GM18517 (cell line): ENCODE results near the gene TSPAN6.

Source experiments
- ATAC-seq: cut with Tn5 transposase; IDR thresholded peaks from one replicate; pipeline ENCODE4 v1.9.1; 2021; ENCODE audit warnings: mild to moderate bottlenecking, moderate library complexity; ENCODE audit not compliant: unreplicated experiment

TSPAN6 gene

DNA sequence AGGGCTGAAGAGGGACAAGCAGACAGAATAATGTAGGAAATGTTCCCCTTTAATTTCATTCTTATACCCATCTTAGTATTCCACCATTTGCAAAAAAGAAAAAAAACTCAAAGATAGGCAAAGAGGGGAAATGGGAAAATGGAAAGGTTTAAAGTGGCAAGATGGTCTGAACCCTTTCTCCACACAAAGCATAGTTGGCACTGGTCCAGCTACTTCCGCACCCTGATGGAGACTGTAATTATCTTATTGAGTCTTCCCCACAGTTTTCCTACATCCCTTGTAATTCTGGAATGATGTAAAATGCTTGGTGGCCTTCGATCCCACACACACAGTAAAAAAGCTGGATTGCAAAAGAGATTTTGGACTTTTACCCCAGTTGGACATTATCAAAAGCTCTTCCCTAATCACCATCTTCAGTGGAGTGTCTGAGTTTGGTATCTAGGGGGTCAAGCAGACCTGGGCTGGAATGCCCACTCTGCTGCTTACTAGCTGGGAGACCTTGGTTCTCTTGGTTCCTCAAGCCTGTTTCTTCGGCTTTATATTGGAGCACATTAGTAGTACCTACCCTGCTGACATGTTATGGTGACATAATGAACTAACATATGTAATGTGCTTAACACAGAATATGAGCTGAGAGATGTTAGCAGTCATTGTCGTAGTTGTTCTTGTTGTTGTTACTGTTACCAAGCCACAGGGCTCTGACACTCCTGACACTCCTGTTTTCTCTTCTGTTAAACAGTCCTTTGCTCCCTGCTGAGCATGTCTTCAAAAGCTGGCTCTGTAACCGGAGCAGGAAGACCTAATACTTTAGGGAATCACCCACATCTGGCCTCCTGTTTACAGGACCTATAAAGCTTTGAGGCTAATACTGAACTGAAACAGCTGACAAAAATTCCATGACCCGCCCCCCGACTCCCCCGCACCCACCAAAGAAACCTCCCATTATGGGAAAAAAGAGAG is 12.1 kb upstream of the TSPAN6 start:
- ATAC-seq = no peak

DNA sequence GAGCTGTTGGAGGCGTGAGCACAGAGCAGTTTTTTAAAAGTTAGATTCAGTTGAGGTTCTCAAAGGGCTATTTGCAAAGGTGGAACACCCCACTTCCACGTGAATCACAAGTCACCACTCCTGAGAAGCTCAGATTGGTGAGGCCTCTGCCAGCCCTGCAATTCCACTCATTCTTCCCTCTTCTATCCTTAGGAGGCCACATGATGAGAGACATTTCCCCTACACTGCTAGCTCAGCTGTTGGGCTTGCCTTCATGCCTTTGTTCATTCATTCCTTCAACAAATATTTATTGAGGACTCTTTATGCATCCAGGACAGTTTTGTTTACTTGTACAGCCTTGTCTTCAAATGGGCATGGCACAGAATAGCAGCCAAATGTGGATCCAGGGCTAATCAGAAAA is 11.1 kb upstream of the TSPAN6 start:
- ATAC-seq = no peak

DNA sequence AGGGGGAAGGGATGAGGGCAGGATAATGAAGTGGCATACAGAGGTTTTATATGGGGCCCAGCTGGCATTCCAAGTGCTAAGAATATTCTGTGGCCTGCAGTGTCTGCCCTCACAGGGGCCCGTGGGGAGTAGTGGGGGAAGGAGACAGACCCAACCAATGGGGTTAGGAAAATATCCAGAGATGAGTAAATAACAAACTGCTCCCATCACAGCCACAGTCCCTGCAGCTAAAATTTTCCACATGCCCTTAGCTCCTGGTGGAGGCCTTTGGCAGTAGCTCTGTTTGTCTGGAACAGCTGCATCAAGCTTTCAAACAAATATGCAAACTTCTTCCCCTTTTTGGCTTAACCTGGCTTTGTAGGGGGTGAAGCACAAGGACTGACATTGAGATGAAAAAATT is 10.5 kb upstream of the TSPAN6 start:
- ATAC-seq = no peak

DNA sequence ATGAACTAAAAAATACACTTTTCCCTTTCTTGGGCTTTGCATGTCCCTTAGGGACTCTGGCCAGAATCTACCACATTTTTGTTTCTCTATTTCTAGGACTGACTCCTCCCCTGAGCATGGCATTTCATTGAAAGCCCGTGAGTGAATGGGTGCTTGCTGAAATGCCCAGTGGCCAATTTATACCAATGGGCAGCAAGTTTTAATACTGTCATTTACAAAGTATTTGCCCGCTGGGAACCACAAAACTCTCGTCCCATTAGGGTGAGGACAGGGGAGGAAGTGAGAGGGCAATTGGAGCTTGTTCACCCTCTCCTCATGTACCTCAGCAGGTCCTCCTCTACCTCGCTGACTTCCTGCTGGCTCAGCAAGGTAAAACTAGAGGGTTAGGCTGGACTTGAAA is 8.5 kb upstream of the TSPAN6 start:
- no peak for ATAC-seq

DNA sequence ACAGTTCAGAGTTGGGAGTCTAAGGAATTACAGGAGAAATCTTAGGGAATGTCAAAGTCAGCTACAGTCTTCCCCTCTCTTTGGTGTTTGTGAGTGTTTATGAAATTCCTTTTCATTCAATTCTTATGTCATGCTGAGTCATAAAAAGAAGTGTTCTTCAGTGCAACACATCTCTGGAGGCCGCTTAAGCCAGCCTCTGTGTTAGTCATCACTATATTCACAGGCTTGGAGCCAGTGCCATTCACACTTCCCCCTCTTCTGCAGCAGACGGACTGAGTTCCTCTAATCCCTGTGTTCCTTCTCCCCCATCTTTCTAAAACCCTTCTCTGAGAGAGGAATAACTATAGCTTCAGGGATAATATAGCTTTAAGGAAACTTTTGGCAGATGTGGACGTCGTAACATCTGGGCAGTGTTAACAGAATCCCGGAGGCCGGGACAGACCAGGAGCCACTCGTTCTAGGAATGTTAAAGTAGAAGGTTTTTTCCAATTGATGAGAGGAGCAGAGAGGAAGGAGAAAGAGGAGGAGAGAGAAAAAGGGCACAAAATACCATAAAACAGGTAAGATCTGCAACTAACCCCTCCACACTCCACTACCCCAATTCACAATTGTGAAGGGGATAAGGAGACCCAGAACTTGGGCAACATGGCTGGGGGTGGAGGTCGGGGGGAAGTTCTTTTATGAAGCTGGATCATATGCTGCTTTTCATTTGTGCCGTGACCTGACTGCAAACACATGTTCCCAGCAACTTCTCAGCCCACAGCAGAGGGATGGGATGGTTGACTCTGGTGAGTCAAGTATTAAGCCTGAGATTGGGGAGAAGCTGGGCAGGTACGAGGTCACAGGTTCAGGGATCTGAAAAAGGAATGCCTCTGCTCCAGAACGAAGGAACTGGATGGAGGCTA is 7.6 kb upstream of the TSPAN6 start, which contains the start of gene SRPX2:
Gene SRPX2 (plus strand): TSS at position 244 of the 905 bp plus-strand sequence. CDS start 2,124 bp downstream, outside the sequence.
- no peak for ATAC-seq

DNA sequence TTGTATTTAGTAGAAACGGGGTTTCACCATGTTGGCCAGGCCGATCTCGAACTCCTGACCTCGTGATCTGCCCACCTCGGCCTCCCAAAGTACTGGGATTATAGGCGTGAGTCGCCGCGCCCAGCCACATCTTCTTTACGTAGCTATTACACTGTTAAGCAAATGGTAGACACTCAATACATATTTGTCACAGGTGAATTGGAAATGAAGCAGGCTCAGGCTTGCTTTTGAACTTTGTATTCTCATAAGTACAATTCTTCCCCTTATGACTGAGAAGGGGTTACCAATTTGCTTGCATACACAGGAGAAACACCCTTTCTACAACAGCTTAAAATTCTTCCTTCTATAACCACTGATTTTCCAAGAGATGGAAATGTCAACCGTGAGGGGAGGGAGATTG is 6.6 kb upstream of the TSPAN6 start:
- no peak for ATAC-seq

DNA sequence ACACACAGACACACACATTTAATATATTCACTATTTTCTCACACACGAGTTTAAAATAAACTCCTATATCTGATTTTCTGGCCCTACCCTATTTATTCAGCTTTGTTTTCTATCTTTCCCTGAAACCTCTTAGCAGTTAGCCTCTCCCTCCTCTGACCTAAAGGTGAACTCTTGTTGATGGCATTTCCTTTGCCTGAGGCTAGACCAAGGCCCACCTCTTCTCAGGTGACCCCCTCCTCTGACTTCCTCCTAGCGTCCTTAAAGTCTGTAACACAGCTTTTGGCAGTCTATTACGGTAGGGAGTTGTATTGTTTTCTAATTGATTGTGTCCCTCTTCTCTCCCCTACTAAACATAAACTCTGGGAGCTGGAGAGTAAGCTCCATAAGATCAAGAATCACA is 5.7 kb upstream of the TSPAN6 start:
- no peak for ATAC-seq

DNA sequence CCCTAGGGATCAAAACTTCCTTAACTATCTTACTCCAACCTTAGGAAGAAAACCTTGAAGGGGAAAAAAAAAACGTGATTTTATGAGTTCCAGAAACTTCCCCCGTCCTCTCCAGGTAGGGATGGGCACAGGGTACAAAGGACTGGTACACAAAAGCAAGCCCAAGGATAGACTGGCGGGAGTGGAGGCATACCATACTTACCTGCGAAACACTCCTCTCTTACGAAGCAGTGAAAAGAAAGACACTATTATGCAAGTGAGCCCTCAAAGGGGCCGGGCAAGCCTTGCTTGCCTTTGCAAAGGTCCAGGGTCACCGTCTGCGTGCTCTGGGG is 651 bp downstream of the TSPAN6 start:
- no peak for ATAC-seq

DNA sequence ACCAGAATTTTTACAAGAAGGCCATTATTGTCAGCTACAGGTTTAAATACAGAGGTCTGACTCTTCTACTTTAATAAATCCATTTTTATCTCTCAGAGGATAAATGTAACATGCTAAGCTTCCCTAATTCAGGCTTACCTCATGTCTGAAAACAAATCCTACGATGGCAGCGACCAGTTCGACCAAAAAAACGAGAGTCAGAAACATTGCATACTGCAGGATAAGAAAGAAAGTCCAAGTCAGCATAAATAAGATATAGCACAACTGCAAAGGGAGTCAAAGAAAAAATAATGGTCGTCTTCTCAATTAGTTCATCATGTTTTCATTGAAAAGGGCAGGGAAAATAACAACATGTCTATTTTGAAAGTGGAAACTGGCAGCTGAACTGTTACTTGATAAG is 1.6 kb downstream of the TSPAN6 start:
- ATAC-seq = no peak

DNA sequence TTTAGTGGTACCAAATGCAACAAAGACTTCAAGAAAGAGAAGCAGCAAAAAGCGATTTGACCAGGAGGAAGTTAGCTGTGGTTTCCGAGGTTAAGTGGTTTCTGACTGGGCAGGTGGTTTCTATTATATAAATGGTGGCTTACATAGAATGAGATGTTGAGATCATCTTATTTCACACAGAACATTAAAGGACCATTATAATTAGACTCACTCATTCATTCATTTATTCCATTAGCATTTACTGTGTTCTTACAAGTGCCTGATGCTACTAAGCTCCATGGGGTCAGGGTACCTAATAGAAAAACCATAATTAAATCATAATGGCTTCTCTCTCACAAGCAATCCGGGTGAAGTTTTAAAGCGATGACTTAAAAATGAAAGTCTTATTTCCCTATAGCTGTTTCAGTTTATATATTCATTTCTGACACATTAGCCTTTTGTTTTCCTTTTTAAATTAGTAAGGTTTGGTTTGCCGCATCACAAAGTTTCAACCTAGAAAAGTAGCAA is 10.6 kb downstream of the TSPAN6 start:
- ATAC-seq = peak; percentile 97

DNA sequence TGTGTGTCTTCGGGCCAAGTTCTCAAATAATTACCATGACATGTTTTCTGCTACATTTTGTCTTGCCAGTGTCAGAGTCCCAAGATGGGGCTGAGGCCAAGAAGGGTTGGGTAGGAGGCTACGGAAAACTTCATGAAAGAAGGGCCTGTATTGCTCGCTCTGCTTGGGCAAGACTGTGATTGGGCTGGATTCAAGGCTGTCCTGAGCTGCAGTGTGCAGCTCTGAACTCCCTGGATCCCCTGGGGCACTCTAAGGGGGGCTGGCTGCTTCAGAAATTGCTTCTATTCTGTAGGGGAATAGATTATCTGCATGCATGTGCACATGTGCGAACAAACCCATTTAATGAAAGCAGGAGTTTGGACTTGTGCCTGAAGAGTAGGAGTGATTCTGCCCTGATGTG is 13.6 kb downstream of the TSPAN6 start:
- no peak for ATAC-seq

DNA sequence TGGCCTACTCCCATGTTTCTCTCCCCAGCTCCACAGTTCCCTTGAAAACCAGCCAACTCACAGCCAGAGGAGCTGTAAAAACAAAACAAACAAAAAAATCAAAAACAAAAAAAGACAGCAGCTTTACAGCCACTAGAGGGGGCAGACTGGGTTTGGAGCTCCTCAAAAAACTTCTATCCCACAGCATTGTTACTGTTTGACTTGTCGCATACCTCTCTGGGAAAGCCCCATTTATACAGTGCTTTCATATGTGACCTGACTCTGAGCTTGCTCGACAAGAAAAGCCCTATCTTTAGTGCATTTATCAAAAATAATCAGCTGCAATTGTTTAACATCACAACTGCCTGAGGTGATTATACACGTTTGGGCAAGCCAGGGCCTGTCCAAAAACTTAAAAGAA is 21.6 kb downstream of the TSPAN6 start:
- peak; percentile 99 for ATAC-seq

DNA sequence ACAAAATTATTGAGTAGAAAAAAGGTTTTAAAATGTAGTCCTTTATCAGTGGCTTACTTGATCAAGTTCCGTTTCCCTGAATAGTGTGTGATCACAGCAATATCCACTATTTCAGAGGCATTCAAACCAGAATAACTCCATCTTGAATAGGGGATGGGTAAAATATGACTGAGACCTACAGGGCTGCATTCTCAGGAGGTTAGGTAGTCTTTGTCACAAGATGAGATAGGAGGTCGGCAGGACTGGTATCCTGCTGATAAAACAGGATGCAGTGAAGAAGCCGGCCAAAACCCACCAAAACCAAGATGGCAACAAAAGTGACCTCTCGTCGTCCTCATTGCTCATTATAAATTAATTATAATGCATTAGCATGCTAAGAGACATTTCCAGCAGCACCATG is 24.7 kb downstream of the TSPAN6 start:
- no peak for ATAC-seq

DNA sequence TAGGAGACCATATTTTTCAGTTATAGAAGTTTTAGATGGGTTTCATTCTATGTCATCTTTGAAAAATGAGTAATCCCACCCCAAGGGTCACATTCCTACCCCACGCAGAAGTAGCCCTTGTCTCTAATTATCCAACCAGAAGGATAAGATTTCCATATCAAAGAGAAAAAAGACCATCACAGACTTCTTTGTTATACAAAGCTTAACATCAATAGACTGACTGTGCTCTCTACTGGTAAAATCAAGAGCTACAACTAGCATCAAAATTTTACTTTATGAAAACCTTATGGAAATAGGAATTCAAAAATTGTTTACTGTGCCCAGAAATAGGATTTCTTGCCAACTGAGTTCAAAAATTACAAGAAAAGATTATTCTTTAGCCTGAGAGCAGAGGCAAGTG is 27.0 kb downstream of the TSPAN6 start:
- ATAC-seq = no peak

DNA sequence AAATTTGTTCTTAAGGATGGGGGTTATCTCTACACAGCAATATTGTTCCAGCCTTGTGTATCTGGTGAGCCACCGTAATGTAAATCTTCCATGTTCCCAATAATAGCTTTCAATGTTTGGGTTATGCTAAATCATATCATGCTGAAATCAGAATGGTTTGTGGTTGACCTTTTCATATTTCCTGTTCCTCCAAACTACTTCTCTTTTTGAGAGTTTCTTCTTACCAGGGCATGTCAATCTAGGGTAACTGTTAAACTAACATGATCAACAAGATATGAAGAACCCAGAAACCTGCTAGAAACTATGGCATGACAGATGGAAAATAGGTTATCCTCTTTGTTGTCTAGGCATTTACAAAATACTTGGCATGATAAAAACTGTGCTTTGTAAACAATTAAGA is 29.9 kb downstream of the TSPAN6 start:
- ATAC-seq = no peak

DNA sequence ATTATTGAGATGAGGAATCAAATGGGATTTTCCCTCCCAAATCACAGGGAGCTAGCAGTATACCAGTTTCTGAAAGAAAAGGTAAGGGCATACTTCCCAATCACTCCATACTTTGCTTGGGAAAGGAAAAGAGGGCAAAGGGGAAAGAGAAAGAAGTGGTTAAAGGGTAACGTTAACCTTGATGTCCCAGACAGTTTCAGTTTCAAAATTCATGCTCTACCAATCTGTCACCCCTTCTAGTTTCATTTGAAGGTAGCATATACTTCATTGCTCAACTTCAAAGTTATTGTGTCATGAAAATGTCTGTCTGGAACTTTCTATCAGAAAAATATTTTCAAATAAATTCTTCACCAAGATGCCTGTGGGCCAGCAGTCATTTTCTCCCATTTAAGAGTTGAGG is 35.8 kb downstream of the TSPAN6 start:
- ATAC-seq = peak; percentile 55

DNA sequence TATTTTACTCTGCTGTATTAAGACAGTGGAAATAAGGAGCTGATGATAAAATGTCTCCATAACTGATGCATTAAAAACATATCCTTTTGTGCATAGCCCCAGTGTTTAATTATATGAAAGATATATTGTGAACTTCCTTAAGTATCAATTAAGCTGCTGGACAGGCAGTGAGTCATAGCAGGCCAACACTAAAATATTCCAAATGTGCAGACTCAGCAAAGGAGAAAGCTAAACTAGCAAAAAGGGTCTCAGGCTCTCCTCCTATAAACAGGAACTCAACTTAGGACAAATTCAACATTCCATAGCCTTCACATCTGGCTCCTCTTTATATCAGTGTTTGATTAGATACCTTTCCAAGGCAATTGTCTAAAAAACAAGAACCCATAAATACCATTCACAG is 36.3 kb downstream of the TSPAN6 start:
- no peak for ATAC-seq

DNA sequence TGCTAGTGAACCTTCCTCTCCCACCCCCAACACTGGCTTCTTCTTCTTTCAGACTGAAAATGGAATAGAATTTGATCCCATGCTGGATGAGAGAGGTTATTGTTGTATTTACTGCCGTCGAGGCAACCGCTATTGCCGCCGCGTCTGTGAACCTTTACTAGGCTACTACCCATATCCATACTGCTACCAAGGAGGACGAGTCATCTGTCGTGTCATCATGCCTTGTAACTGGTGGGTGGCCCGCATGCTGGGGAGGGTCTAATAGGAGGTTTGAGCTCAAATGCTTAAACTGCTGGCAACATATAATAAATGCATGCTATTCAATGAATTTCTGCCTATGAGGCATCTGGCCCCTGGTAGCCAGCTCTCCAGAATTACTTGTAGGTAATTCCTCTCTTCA is 37.1 kb downstream of the TSPAN6 start:
- ATAC-seq = no peak

DNA sequence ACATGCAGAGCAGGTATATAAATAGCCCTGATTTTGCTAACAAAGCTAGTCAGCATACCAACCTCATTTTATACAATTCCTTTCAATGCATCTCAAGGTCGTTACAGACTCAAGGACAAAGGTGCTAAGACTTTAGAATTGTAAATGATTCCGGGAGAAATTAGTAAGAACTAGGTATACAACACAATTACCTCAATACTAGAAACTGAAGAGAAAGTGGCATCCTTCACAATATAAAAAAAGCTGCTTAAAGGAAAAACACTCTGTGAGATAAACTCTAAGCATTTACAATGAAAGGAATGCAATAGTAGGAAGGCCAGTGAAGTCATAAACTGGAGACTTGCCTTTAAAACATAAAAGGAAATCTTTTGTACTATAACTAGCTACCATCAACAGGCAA is 40.0 kb downstream of the TSPAN6 start:
- no peak for ATAC-seq

DNA sequence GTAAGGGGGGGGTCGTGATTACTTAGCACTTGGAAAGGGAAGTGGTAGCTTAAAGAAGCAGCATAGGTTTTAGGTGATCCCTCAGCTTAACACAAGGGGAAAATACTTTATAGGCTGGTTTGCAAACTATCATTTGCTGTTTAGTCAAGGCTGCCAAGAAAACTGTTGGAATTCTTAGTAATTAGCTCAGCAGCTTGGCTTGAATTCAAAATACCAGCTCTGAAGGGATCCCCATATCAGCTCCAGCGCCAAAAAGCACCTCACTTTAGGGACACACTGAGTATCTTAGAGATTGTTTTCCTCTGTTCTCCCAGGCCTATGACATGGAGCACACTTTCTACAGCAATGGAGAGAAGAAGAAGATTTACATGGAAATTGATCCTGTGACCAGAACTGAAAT is 43.0 kb downstream of the TSPAN6 start:
- ATAC-seq = no peak

DNA sequence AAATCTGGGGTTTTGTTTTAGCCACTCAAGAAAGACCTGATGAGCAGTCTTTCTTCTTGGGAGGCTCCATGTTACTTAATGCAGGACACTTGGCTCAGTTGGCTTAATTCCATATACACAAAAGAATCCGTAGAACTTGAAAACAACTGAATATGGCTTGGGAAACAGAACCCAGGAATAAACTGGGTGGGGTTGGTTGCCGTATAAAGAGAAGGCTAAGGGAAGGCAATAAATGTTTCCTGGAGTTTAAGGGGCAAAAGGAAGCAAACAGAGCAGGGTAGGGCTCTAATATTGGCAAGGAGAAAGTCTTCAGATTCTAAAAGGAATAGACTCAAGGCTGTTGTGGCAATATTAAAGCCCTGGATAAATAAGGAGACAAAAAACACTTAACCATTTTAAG is 43.5 kb downstream of the TSPAN6 start:
- ATAC-seq = no peak
